SKM-1 (cell line): Measurements from ENCODE around the gene TPRA1.
"Not testable (repeated sequence)": the region's sequence is repeated elsewhere in the genome, so short reads cannot be mapped to it uniquely, and the experiment has no call there.

Source experiments
- DNase-seq: peaks from one replicate; lab custom pipeline; 2025; ENCODE audit not compliant: unreplicated experiment; lab: John Stamatoyannopoulos, UW

TPRA1 gene

GRCh38 chr3:127616836-127617605, 26.5 kb upstream of the TPRA1 start:
- DNase-seq = no peak

- no peak for DNase-seq
Measured at GRCh38 chr3:127615631-127616305, 25.2 kb upstream of the TPRA1 start.

- no peak for DNase-seq
Measured at GRCh38 chr3:127614928-127615589, 24.5 kb upstream of the TPRA1 start.

GRCh38 chr3:127613406-127613805, 22.9 kb upstream of the TPRA1 start:
- DNase-seq = no peak

GRCh38 chr3:127612966-127613365, 22.4 kb upstream of the TPRA1 start:
- DNase-seq = no peak

- DNase-seq = no peak
Measured at GRCh38 chr3:127611251-127611650, 20.7 kb upstream of the TPRA1 start.

- no peak for DNase-seq
Measured at GRCh38 chr3:127610105-127610504, 19.6 kb upstream of the TPRA1 start.

GRCh38 chr3:127608362-127608718, 17.8 kb upstream of the TPRA1 start:
- DNase-seq = no peak

GRCh38 chr3:127607675-127608361, 17.3 kb upstream of the TPRA1 start:
- DNase-seq = no peak

- DNase-seq = no peak
Measured at GRCh38 chr3:127606981-127607595, 16.6 kb upstream of the TPRA1 start.

GRCh38 chr3:127606086-127606805, 15.7 kb upstream of the TPRA1 start:
- DNase-seq = no peak

- not testable (repeated sequence) for DNase-seq
Measured at GRCh38 chr3:127605547-127605946, 15.0 kb upstream of the TPRA1 start.

GRCh38 chr3:127604546-127605165, 14.1 kb upstream of the TPRA1 start:
- DNase-seq = no peak

- no peak for DNase-seq
Measured at GRCh38 chr3:127604035-127604434, 13.5 kb upstream of the TPRA1 start.

- DNase-seq = no peak
Measured at GRCh38 chr3:127600749-127601456, 10.4 kb upstream of the TPRA1 start.

- DNase-seq = no peak
Measured at GRCh38 chr3:127598841-127599570, 8.5 kb upstream of the TPRA1 start.

GRCh38 chr3:127597020-127597771, 6.7 kb upstream of the TPRA1 start:
- DNase-seq = no peak

- no peak for DNase-seq
Measured at GRCh38 chr3:127595303-127595702, 4.8 kb upstream of the TPRA1 start.
